Vagina (tissue), 2 donors: Measurements from ENCODE around the gene CASP3.

Experiments used
- CTCF ChIP-seq, 3 experiments: fragments of 450-650 bp in 2 of 3; fragments of 200-600 bp in 1 of 3; sonication (generic) in 1 of 3; IDR thresholded peaks; one replicate each; pipeline ENCODE4 v1.5.1; 2017 to 2019; ENCODE audit warnings: antibody characterized with exemption in 3 of 3, mild to moderate bottlenecking in 2 of 3, moderate library complexity in 2 of 3
- POLR2A ChIP-seq, 2 donors: fragments of 450-650 bp; IDR thresholded peaks; one replicate each; pipeline ENCODE4 v1.6.1; 2017; ENCODE audit warnings: antibody characterized with exemption in 2 of 2, mild to moderate bottlenecking in 2 of 2, moderate library complexity in 2 of 2

- TF ChIP-seq CTCF (IDR thresholded peaks at IDR 0.05) (no peak), POLR2A (IDR thresholded peaks at IDR 0.05) (no peak)
Observed at GRCh38 chr4:184588893-184589292, 60.4 kb downstream of the CASP3 start.
